M059J (cell line): Measurements from ENCODE around the gene GMPR2. TPM values are rescaled to one million over a fixed set of nuclear protein-coding genes. Genes with fewer than 3 reads are reported as not detected.

Experiments
- DNase-seq: peaks from one replicate; pipeline ENCODE4 v3.0.0-alpha.2; 2012; ENCODE audit warnings: low read depth
- total RNA-seq: library from RNA; depleted of rRNA; stranded (reverse); fragments of >200 nt; shearing (Covaris generic); gene quantifications from 2 replicates; pipeline ENCODE4 v1.2.3, GENCODE V29; 2014; rRNA removed

Gene GMPR2
- total RNA-seq, 1 experiment from 2014 or later = 85.6 TPM

GRCh38 chr14:24286996-24287395 lies 54.3 kb downstream of the GMPR2 start:
- peak; percentile 13 for DNase-seq

Other genes starting within 250 kb of the GMPR2 start
- 15.1 and 20.2 TPM in 2 replicates for gene DHRS4L2, start 244.0 kb upstream of the GMPR2 start, total RNA-seq
- not detected in 2 replicates for gene CARMIL3, start 180.9 kb upstream of the GMPR2 start, total RNA-seq
- gene CPNE6, start 161.4 kb upstream of the GMPR2 start, total RNA-seq = not detected in 2 replicates
- 3.5 and 15.6 TPM in 2 replicates for gene PCK2, start 138.6 kb upstream of the GMPR2 start, total RNA-seq
- 67.7 and 78.7 TPM in 2 replicates for gene DCAF11, start 118.2 kb upstream of the GMPR2 start, total RNA-seq
- gene NRL, start 118.0 kb upstream of the GMPR2 start, total RNA-seq = 1.3 and 4.9 TPM in 2 replicates
- gene FITM1, start 102.3 kb upstream of the GMPR2 start, total RNA-seq = 0.27 TPM in 1 of 2 replicates, not detected in the other
- 358 and 437 TPM in 2 replicates for gene PSME1, start 96.7 kb upstream of the GMPR2 start, total RNA-seq
- gene EMC9, start 91.3 kb upstream of the GMPR2 start, total RNA-seq = 30.1 and 30.6 TPM in 2 replicates
- 342 and 389 TPM in 2 replicates for gene PSME2, start 86.3 kb upstream of the GMPR2 start, total RNA-seq
- 64.9 and 68.0 TPM in 2 replicates for gene RNF31, start 85.4 kb upstream of the GMPR2 start, total RNA-seq
- 153 and 160 TPM in 2 replicates for gene IRF9, start 71.7 kb upstream of the GMPR2 start, total RNA-seq
- gene REC8, start 60.8 kb upstream of the GMPR2 start, total RNA-seq = 1.3 and 4.8 TPM in 2 replicates
- 26.8 and 141 TPM in 2 replicates for gene IPO4, start 44.1 kb upstream of the GMPR2 start, total RNA-seq
- 132 and 141 TPM in 2 replicates for gene TM9SF1, start 37.5 kb upstream of the GMPR2 start, total RNA-seq
- not detected in 2 replicates for gene TSSK4, start 27.2 kb upstream of the GMPR2 start, total RNA-seq
- 36.5 and 44.8 TPM in 2 replicates for gene CHMP4A, start 19.4 kb upstream of the GMPR2 start, total RNA-seq
- 16.9 and 23.4 TPM in 2 replicates for gene MDP1, start 16.9 kb upstream of the GMPR2 start, total RNA-seq
- 335 and 388 TPM in 2 replicates for gene NEDD8, start 562 bp upstream of the GMPR2 start, total RNA-seq
- gene TINF2, start 9.7 kb downstream of the GMPR2 start, total RNA-seq = 45.9 and 58.1 TPM in 2 replicates
- gene TGM1, start 30.2 kb downstream of the GMPR2 start, total RNA-seq = 0.05 and 0.12 TPM in 2 replicates
- gene RABGGTA, start 38.7 kb downstream of the GMPR2 start, total RNA-seq = 15.4 and 17.7 TPM in 2 replicates
- 15.4 and 20.9 TPM in 2 replicates for gene DHRS1, start 66.9 kb downstream of the GMPR2 start, total RNA-seq
- gene NOP9, start 66.9 kb downstream of the GMPR2 start, total RNA-seq = 8.9 and 14.0 TPM in 2 replicates
- not detected in 2 replicates for gene CIDEB, start 75.0 kb downstream of the GMPR2 start, total RNA-seq
- gene LTB4R2, start 77.2 kb downstream of the GMPR2 start, total RNA-seq = 0.64 and 1.2 TPM in 2 replicates
- gene LTB4R, start 78.6 kb downstream of the GMPR2 start, total RNA-seq = 0.98 and 1.9 TPM in 2 replicates
- not detected in 2 replicates for gene ADCY4, start 102.1 kb downstream of the GMPR2 start, total RNA-seq
- gene RIPK3, start 107.1 kb downstream of the GMPR2 start, total RNA-seq = not detected in 2 replicates
- gene NFATC4, start 135.3 kb downstream of the GMPR2 start, total RNA-seq = 0.37 and 0.44 TPM in 2 replicates
- gene NYNRIN, start 166.1 kb downstream of the GMPR2 start, total RNA-seq = not detected in 2 replicates
- gene CBLN3, start 196.7 kb downstream of the GMPR2 start, total RNA-seq = 0.15 and 1.2 TPM in 2 replicates
- gene KHNYN, start 197.0 kb downstream of the GMPR2 start, total RNA-seq = 12.9 and 18.4 TPM in 2 replicates
- gene SDR39U1, start 209.8 kb downstream of the GMPR2 start, total RNA-seq = 12.4 and 13.2 TPM in 2 replicates